OCI-LY1 (cell line): ENCODE measurements around the gene GPR42.

Experiments
- H2AFZ ChIP-seq: fragments of 200-600 bp; sonication (generic), shearing (Covaris generic); 2 replicates; pipeline ENCODE4 v1.6.0; 2014; ENCODE audit warnings: antibody characterized with exemption, mild to moderate bottlenecking, low read length
- H3F3A ChIP-seq: fragments of 200-600 bp; sonication (generic), shearing (Covaris generic); 2 replicates; pipeline ENCODE4 v1.6.0; 2014; ENCODE audit warnings: mild to moderate bottlenecking, antibody characterized with exemption, low read length, moderate library complexity; ENCODE audit not compliant: insufficient read depth
- H3K27ac ChIP-seq: fragments of 200-600 bp; sonication (generic); 2 replicates; pipeline ENCODE4 v1.5.1; 2014; ENCODE audit warnings: low read length, mixed run types, mild to moderate bottlenecking, low read depth; ENCODE audit not compliant: poor library complexity, severe bottlenecking
- H3K27me3 ChIP-seq: fragments of 200-600 bp; sonication (generic); 2 replicates; pipeline ENCODE4 v1.6.0; 2014; ENCODE audit warnings: antibody characterized with exemption, mild to moderate bottlenecking, low read length, moderate library complexity; ENCODE audit not compliant: insufficient read depth
- H3K36me3 ChIP-seq: fragments of 200-600 bp; sonication (generic); 2 replicates; pipeline ENCODE4 v1.6.1; 2014; ENCODE audit warnings: mild to moderate bottlenecking, antibody characterized with exemption, low read length, moderate library complexity, mixed read lengths; ENCODE audit not compliant: insufficient read depth
- H3K4me1 ChIP-seq: fragments of 200-600 bp; sonication (generic); 2 replicates; pipeline ENCODE4 v1.5.1; 2014; ENCODE audit warnings: mild to moderate bottlenecking, low read length, moderate library complexity; ENCODE audit not compliant: insufficient read depth, severe bottlenecking
- H3K4me2 ChIP-seq: fragments of 200-600 bp; sonication (generic), shearing (Covaris generic); 2 replicates; pipeline ENCODE4 v1.6.1; 2014; ENCODE audit warnings: low read length
- H3K4me3 ChIP-seq: fragments of 200-600 bp; sonication (generic); 2 replicates; pipeline ENCODE4 v1.5.1; 2014; ENCODE audit warnings: low read length, low read depth, mild to moderate bottlenecking, mixed read lengths; ENCODE audit not compliant: poor library complexity, severe bottlenecking
- H3K79me2 ChIP-seq: fragments of 200-600 bp; shearing (Covaris generic); 2 replicates; pipeline ENCODE4 v1.6.1; 2016; ENCODE audit warnings: mixed run types, low read length, mixed read lengths; ENCODE audit not compliant: insufficient read depth
- H3K9ac ChIP-seq: fragments of 200-600 bp; sonication (generic), shearing (Covaris generic); 2 replicates; pipeline ENCODE4 v1.6.1; 2014; ENCODE audit warnings: mild to moderate bottlenecking, low read length, mixed read lengths
- H3K9me2 ChIP-seq: fragments of 200-600 bp; sonication (generic), shearing (Covaris generic); 2 replicates; pipeline ENCODE4 v1.6.1; 2014; ENCODE audit warnings: low read depth, mild to moderate bottlenecking, low read length, mixed read lengths
- H3K9me3 ChIP-seq: fragments of 200-600 bp; shearing (Covaris generic); 2 replicates; pipeline ENCODE4 v1.6.1; 2014; ENCODE audit warnings: low read length, mixed read lengths
- H4K20me1 ChIP-seq: fragments of 200-600 bp; sonication (generic), shearing (Covaris generic); 2 replicates; pipeline ENCODE4 v1.6.0; 2016; ENCODE audit warnings: mild to moderate bottlenecking, low read length; ENCODE audit not compliant: insufficient read depth
- CTCF ChIP-seq: fragments of 200-600 bp; sonication (generic), shearing (Covaris generic); IDR thresholded peaks from 2 replicates; pipeline ENCODE4 v1.5.1; 2017; ENCODE audit warnings: mild to moderate bottlenecking, antibody characterized with exemption, low read length, moderate library complexity, mixed read lengths
- EZH2 ChIP-seq: fragments of 200-600 bp; sonication (generic), shearing (Covaris generic); IDR thresholded peaks from 2 replicates; pipeline ENCODE4 v1.8.0; 2017; ENCODE audit warnings: borderline replicate concordance, mixed run types, mild to moderate bottlenecking, antibody characterized with exemption, low read length, moderate library complexity, mixed read lengths

The GPR42 gene

GRCh38 chr19:35352448-35353304 lies 18.2 kb upstream of the GPR42 start:
- H3K9ac ChIP-seq, result no peak overlapping the region
- H3K4me3 ChIP-seq, result no peak overlapping the region
- no peaks in the 10 kb centered on the region for H4K20me1 ChIP-seq
- H3K36me3 ChIP-seq, result no peaks in the 10 kb centered on the region
- H3K27me3 ChIP-seq, result no peaks in the 10 kb centered on the region
- H3K4me1 ChIP-seq, result peaks cover 8% of the 10 kb centered on the region
- no peak overlapping the region for H3K4me2 ChIP-seq
- TF ChIP-seq CTCF, result peak; percentile 87
- no peak for TF ChIP-seq EZH2
- H2AFZ ChIP-seq, result no peak overlapping the region
- no peak overlapping the region for H3K27ac ChIP-seq
- no peaks in the 10 kb centered on the region for H3K9me2 ChIP-seq
- H3K79me2 ChIP-seq, result no peaks in the 10 kb centered on the region
- H3K9me3 ChIP-seq, result no peaks in the 10 kb centered on the region
- no peaks in the 10 kb centered on the region for H3F3A ChIP-seq

GRCh38 chr19:35353635-35354034 lies 17.2 kb upstream of the GPR42 start:
- Histone ChIP-seq H3K27me3 (no peaks in the 10 kb centered on the region), H3K9me3 (no peaks in the 10 kb centered on the region), H3K9me2 (no peaks in the 10 kb centered on the region), H3K4me2 (no peak overlapping the region), H3K27ac (no peak overlapping the region), H3K36me3 (no peaks in the 10 kb centered on the region), H3F3A (no peaks in the 10 kb centered on the region), H2AFZ (no peak overlapping the region), H3K9ac (no peak overlapping the region), H3K79me2 (no peaks in the 10 kb centered on the region), H3K4me3 (no peak overlapping the region), H3K4me1 (peaks cover 3% of the 10 kb centered on the region), H4K20me1 (no peaks in the 10 kb centered on the region)
- TF ChIP-seq EZH2 (no peak), CTCF (no peak)

GRCh38 chr19:35354898-35355297 lies 16.0 kb upstream of the GPR42 start:
- TF ChIP-seq CTCF (no peak), EZH2 (no peak)
- H2AFZ ChIP-seq, result no peak overlapping the region
- no peak overlapping the region for H3K4me2 ChIP-seq

More at GRCh38 chr19:35354898-35355297, 16.0 kb upstream of the GPR42 start:
- no peaks in the 10 kb centered on the region for H3K79me2 ChIP-seq
- H3K27me3 ChIP-seq, result no peaks in the 10 kb centered on the region
- H3K4me3 ChIP-seq, result no peak overlapping the region
- no peaks in the 10 kb centered on the region for H3K36me3 ChIP-seq
- no peak overlapping the region for H3K27ac ChIP-seq
- no peaks in the 10 kb centered on the region for H3K9me2 ChIP-seq
- H3F3A ChIP-seq, result no peaks in the 10 kb centered on the region
- H3K4me1 ChIP-seq, result no peaks in the 10 kb centered on the region
- no peaks in the 10 kb centered on the region for H4K20me1 ChIP-seq
- H3K9ac ChIP-seq, result no peak overlapping the region
- no peaks in the 10 kb centered on the region for H3K9me3 ChIP-seq
